GM15510 (cell line): ENCODE results near the gene PRPF39.

Experiments
- POLR2A ChIP-seq: IDR thresholded peaks from 3 replicates; pipeline ENCODE4 v1.6.1; 2011; ENCODE audit warnings: borderline replicate concordance; ENCODE audit not compliant: insufficient read length; ENCODE audit errors: extremely low read depth

PRPF39 gene

GRCh38 chr14:45066667-45067066, 17.2 kb upstream of the PRPF39 start:
- TF ChIP-seq POLR2A = no peak

DNA sequence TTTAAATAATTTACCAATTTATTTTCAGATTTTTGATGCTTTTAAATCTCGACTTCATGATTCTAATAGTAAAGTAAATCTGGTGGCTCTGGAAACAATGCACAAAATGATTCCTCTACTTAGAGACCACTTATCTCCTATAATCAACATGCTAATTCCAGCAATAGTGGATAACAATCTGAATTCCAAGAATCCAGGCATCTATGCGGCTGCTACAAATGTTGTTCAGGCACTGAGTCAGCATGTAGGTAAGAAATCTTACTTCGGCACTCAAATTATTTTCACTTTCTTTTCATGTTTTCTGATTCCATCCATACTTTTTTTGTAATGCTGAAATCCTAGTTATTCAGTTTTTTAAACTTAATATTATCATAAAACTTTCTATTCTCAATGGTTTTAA, 15.5 kb upstream of the PRPF39 start:
- TF ChIP-seq POLR2A = no peak

- TF ChIP-seq POLR2A = no peak
Measured at GRCh38 chr14:45070215-45070614, 13.7 kb upstream of the PRPF39 start.

GRCh38 chr14:45072126-45072525, 11.8 kb upstream of the PRPF39 start:
- TF ChIP-seq POLR2A = no peak

GRCh38 chr14:45073231-45073879, 10.6 kb upstream of the PRPF39 start:
- no peak for TF ChIP-seq POLR2A

- TF ChIP-seq POLR2A = no peak
Measured at GRCh38 chr14:45078323-45078722, 5.6 kb upstream of the PRPF39 start.

DNA sequence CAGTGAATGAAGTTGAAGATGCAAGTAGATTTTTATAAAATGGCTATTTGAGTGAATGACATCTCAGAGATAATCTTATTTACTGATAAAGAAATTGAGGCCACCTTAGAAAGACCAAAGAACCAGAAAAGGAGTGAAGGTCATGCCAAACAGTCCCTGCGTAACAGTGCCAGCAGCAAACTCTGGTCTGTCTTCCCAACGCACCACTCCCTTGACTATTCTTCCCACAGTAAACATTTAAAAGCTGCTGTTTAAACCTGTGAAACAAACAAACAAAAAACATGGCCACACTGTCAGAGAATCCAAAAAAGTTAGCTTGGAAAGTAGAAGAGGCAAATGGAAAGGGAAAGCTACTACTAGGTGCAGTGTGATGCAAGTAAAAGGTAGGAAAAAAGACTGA, 1.5 kb upstream of the PRPF39 start:
- no peak for TF ChIP-seq POLR2A

DNA sequence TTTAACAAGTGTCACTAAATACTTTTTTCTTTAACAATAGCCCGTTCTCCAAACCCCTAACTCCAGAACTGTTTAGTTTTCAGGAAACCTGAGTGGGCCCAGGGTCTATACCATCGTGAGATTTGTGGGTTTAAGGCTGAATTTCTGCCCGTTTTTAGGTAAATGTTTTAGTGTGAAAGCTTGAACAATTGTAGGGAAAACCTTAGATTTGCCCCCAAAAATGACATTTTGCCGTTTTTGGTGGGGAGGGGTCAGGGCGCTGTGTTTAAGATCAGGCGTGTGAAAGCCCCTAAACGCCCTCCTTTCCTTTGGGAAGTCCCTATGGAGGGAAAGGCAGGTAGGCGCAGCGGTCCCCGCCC, 320 bp upstream of the PRPF39 start:
- no peak for TF ChIP-seq POLR2A

GRCh38 chr14:45084946-45085346, 1.0 kb downstream of the PRPF39 start:
- no peak for TF ChIP-seq POLR2A

- TF ChIP-seq POLR2A = no peak
Measured at GRCh38 chr14:45089813-45090212, 5.9 kb downstream of the PRPF39 start.

DNA sequence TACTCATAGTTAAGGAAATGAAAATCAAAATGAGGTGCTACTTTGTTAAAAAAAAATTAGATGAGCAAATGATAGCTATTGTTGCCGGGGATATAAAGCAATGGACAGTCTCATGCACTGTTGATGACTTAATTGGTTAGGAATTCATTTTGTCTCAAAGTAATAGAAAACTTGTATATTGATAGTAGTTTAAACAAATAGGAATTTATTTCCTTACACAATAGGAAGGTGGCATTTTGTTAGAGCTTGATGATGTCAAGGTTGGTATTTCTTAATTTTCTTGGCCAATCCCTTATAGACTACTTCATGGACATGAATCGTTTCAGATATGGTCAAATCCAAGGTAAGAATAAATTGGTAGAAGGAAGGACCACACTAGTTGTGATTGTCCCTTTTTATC, 7.8 kb downstream of the PRPF39 start:
- TF ChIP-seq POLR2A = no peak

DNA sequence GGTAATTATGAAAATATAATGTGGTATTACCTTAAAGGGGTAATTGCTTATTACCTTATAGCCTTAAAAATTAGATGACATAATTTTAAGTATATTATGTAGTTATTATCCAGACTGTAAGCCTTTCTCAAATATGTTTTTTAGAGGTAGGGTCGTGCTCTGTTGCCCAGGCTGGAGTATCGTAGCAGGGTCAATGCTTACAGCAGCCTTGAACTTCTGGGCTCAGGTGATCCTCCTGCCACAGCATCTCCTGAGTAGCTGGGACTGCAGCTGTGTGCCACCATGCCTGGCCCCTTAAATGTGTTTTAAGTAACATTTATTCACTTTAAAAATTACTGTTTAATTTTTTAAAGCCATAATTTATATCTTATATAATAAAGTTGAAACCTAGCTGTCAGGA, 10.4 kb downstream of the PRPF39 start:
- no peak for TF ChIP-seq POLR2A

- TF ChIP-seq POLR2A = no peak
Measured at GRCh38 chr14:45095143-45095542, 11.2 kb downstream of the PRPF39 start.

GRCh38 chr14:45096218-45096617, 12.3 kb downstream of the PRPF39 start:
- no peak for TF ChIP-seq POLR2A

DNA sequence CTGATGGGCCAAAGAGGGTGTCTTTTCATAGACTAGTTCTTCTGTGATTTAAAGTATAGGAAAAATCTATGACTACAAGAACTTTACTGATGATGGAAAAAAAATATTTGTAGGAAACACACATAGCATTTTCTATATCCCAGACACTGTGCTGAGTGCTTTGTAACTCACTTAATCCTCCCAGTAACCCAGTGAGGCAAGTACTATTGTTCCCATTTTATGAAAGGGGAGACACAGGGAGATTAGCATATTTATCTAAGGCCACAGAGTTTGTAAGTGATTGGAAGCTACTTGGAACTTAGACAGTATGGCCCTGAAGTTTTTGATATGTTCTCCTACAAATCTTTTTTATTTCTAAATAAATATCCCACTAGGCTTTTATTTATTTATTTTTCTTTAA, 19.9 kb downstream of the PRPF39 start:
- TF ChIP-seq POLR2A = no peak

GRCh38 chr14:45104561-45104960, 20.6 kb downstream of the PRPF39 start:
- TF ChIP-seq POLR2A = no peak
